Ovary (tissue), 3 donors: Measurements from ENCODE around the gene IMMP2L.

Experiments used
- POLR2A ChIP-seq: fragments of 450-650 bp; IDR thresholded peaks from one replicate; pipeline ENCODE4 v1.6.1; 2017; ENCODE audit warnings: antibody characterized with exemption, mild to moderate bottlenecking, moderate library complexity
- TF ChIP-seq, protein P1 (sequence below), 3 donors: fragments of 450-650 bp in 2 of 3; fragments of 200-600 bp in 1 of 3; IDR thresholded peaks; one replicate each; pipeline versions ENCODE4 v1.5.1 to v1.8.0; 2016 to 2022; ENCODE audit warnings: antibody characterized with exemption in 3 of 3, mild to moderate bottlenecking in 1 of 3
- donor health status: DM: no; HTN: no; CAD: no.

DNA sequence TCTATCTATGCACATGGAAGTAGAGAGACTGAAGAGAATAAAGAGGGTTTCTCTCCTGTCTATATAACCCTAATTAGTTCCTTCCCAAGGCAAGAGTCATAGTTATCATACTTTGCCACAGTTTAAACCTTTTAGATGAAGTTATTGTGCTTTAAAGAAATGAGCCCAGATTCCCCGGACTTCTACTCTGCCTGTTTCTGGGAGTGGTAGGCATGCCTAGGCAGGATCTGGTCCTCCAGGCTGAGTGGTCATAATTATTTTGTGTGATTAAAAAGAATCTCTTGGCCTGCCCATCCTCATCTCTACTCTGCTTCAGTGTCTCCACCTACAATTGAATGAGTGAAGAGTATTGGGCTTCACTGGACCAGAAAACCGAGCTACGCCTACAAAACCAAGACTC is 179.2 kb downstream of the IMMP2L start:
- TF ChIP-seq, protein P1, sequence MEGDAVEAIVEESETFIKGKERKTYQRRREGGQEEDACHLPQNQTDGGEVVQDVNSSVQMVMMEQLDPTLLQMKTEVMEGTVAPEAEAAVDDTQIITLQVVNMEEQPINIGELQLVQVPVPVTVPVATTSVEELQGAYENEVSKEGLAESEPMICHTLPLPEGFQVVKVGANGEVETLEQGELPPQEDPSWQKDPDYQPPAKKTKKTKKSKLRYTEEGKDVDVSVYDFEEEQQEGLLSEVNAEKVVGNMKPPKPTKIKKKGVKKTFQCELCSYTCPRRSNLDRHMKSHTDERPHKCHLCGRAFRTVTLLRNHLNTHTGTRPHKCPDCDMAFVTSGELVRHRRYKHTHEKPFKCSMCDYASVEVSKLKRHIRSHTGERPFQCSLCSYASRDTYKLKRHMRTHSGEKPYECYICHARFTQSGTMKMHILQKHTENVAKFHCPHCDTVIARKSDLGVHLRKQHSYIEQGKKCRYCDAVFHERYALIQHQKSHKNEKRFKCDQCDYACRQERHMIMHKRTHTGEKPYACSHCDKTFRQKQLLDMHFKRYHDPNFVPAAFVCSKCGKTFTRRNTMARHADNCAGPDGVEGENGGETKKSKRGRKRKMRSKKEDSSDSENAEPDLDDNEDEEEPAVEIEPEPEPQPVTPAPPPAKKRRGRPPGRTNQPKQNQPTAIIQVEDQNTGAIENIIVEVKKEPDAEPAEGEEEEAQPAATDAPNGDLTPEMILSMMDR (IDR thresholded peaks at IDR 0.05): no peak
- no peak for TF ChIP-seq POLR2A
